ELR (cell line): ENCODE measurements around the gene PCYOX1L.

ENCODE experiments used
- DNase-seq: peaks from one replicate; pipeline ENCODE4 v3.0.0-alpha.2; 2015; ENCODE audit warnings: low read depth

Gene PCYOX1L, protein sequence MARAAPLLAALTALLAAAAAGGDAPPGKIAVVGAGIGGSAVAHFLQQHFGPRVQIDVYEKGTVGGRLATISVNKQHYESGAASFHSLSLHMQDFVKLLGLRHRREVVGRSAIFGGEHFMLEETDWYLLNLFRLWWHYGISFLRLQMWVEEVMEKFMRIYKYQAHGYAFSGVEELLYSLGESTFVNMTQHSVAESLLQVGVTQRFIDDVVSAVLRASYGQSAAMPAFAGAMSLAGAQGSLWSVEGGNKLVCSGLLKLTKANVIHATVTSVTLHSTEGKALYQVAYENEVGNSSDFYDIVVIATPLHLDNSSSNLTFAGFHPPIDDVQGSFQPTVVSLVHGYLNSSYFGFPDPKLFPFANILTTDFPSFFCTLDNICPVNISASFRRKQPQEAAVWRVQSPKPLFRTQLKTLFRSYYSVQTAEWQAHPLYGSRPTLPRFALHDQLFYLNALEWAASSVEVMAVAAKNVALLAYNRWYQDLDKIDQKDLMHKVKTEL

DNA sequence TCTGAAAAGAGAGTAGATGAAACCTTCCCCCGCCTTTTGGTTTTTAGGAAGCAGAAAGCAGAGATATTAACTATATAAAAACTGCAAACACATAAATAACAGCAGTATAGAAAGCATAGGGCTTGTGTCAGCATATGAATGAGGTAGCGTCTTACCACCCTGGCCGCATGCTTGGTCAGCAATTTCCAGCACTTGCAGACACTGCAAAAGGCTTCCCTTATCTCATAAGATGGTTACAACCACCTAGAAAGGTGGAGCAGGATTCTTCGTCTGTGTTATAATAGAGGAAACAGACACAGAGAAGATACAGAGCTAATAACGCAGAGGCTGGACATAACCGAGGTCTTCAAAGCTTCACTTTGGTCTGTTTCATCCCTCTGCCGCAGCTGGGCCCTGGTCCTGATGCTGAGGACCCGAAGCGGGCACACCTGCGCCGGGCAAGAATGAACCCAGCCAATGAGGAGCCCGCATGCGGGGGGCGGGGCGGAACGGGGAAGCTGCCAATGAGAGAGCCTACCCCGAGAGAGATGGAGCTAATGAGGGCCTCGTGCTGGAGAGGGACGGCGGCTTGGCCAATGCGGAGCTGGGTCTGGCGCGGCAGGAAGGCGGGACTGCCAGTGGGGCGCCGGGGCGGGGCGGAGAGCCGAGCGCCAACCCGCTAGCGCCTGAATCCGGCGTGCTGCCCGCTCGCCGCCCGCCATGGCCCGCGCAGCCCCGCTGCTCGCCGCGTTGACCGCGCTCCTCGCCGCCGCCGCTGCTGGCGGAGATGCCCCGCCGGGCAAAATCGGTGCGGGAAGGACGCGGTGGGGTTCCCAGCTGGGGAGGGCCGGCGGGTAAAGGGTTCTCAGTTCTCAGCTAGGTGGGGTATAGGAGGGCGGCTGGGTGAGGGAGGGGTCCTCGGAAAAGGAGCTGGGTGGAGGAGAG lies at the start of gene PCYOX1L:
Gene PCYOX1L (plus strand): TSS at position 677 of the 924 bp plus-strand sequence. CDS start 23 bp downstream, at position 700.
- peak; percentile 98 for DNase-seq

DNA sequence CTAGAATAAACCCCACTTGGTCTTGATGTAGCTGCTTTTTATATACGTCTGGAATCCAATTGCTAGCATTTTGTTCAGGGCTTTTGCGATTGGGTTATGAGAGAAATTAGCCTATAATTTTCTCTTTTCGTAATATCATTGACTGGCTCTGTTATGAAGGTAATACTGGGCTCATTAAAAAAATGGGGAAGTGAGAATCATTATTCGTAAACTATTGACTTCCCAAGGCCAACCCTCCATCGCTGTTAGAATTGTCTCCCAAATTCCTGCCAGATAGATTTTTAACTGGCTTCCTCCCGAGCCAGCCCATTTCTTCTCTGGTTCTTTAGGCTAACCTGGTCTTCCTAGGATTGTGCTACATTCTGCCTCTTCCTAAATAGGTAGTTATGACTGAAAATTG lies 48.5 kb upstream of the PCYOX1L start:
- DNase-seq, result no peak

DNA sequence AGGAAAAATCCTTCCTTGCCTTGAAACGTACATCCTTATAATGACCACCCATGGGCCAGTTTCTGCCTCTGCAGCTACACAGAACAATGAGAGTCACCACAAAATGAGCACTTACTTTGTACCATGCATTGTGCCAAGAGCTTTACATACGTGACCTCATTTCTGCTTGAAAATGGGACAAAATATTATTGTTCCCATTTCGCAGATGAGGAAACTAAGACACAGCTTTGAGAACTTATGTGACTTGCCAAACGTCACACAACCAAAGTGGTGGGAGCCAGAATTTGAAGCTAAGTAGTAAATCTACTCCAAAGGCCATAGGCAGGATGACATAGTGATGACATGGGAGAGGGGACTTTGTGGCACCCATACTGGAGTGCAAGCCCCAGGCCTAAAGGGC lies 47.4 kb upstream of the PCYOX1L start:
- no peak for DNase-seq

DNA sequence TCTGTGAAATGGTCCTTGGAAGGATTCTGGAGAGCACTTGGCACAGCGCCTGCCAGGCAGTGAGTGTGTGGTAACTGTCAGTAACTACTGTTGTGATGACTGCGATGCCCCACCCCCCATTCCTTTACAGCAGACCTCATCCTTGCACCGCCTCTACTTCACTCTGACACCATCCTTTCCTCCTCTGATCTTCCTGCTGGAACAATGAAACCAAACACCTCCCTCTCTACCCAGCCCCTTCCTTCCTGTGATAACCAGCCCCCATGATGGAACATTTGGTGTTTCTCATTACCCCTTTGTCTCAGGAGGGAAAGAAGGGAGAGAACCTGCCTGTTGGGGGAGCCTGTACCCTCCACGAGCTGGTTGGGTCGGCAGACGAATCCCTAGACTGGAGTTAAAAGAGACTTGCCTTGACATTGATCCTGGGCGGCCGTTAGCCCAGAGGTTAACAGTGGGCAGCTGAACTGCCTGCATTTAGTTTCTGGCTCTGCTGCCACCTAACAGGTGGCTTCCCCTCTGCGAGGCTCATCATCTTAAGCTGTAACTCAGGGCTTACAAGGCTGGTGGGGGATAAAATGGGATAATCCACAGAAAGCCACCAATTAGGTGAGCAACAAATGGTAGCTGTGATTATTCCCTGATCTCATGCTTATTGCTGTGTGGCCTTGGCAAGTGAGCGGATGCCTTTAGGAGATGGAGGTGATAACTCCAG lies 46.7 kb upstream of the PCYOX1L start:
- peak; percentile 45 for DNase-seq

DNA sequence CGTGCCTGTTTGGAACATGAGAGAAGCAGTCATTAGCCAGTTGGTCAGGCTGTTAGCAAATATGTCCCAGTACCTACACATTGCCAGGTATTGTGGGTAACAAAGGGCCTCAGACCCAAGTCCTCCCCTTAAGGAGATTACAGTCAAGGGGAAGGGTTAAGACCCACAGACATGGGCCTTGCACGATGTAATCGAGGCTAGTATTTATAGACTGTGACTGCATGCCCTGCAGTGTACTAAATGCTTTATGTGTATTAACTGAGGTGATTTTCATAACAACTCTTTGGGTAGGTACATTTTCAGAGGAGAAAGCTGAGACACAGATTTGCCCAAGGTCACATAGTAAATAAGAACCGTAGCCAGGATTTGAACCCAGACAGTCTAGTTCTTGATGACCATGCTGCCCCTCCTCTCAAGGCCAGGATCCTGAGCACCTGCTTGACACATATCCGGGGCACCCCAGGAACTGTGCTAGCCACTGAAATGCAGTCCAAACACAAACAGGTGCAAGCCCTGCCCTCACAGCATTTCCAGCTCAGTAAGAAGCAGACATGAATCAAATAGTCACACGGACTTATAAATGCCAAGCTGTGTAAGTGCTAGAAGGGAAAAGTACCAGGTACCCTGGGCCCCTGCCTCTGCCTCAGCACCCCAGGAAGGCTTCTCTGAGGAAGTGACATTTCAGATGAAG lies 44.5 kb upstream of the PCYOX1L start:
- DNase-seq, result no peak

DNA sequence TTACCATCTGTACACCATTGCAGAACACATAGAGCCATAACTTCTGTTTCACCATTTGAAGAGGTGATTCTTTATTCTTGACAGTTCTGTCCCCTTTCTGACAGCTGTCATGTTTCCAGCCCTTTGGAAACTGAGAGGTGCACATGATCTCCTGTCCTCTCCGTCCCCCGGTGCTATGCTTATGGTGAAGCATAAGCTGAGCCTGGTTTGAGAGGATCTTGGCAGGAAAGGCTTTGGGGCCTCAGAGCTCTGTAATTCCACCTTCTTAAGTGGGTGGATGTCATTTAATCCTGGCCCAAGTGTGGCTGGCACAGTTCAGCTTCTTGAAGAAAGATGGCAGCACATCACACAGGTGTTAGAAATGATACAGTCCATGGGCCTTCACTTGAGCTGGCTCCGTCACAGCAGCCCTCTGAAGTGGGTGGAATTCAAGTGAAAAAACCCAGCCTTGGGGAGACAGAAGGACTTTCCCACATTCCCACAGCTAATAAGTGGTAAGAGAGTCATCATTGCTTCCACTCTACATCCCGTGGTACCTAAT lies 43.2 kb upstream of the PCYOX1L start:
- no peak for DNase-seq

DNA sequence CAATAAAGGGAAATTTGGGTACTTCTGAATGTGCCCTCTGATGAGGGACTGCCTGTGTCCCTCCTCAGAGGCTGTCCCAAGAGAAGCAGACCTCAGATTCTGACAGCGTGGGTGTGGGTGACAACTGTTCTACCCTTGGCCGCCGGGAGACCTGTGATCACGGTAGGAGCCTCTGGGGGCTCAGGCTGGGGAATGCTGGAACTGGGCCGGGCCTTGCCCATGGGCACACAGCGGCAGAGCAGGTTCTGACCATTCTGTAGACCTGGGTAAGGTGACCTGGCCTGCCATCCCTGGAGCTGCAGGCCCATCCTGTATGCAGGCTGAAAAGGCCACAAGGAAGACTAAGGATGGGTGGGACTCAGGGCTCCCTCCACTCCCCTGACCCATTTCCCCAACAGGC lies 42.1 kb upstream of the PCYOX1L start:
- DNase-seq, result no peak

DNA sequence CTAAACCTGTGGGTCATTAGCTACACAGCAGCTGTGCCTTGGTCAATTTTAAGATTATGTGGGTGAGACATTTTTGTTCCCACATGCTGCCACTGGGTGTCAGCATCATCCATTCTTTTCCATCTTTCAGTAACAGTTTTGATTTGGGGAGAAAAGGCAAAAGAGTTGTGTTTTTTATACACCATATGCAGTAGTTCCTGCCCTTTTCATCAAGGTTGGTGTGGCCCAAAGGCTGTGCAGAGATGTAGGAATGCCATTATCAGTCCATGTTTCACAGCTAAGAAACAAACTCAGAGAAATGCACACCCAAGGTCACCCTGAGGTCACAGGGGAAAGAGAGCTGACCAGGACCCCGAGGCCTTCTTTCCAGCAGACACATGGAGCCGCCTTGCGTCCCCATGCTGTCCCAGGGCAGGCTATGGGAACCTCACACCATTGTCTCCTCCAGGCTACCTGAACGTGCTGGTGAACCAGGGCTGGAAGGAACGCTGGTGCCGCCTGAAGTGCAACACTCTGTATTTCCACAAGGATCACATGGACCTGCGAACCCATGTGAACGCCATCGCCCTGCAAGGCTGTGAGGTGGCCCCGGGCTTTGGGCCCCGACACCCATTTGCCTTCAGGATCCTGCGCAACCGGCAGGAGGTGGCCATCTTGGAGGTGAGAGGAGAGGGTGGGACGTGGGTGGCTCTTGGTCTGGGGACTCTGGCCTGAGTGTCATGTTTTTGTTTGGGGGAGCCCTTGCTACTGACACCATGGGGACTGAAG lies 40.4 kb upstream of the PCYOX1L start:
- peak; percentile 60 for DNase-seq

DNA sequence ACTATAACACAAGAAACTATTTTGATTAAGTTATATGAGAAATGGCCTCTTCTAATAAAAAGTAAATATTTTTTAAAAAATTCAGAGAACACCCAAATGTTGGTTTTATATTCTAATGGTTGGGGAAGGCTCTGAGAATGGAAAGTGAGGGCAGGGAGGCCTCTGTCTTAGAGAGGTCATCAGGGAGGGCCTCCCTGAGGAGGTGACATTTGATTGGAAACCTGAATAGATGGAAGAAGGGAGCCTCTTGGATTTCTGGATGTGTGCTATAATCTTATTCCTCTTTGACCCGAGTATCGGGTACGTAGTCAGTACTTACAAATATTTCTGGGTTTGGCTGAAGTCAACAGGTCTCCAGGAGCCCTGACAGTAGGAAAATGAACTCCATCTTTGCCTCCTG lies 38.7 kb upstream of the PCYOX1L start:
- DNase-seq, result no peak

DNA sequence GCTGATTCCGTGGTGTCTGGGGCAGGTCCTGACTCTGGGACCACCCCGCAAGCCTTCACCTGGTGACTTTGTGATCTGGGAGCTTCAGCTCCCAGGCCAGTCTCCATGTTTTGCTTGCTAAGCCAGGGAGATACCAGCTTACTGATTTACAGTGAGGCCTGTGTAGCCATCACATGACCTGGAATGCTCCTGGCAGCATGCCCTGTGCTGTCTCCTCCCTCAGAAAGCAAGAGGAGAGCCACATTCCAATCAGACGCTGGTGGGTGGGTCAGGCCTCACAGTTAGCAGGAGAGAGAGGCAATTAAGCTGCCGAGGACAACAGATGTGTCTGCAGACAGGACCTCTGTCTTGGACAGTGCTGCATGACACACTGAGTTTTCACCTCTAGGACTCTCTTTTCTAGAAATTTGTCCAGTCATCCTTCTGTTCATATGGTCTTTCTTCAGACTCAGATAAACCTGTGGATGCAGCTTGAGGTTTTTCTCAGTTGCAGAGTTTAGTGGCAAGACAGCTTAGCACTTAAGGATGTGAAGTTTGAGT lies 37.0 kb upstream of the PCYOX1L start:
- peak; percentile 89 for DNase-seq

DNA sequence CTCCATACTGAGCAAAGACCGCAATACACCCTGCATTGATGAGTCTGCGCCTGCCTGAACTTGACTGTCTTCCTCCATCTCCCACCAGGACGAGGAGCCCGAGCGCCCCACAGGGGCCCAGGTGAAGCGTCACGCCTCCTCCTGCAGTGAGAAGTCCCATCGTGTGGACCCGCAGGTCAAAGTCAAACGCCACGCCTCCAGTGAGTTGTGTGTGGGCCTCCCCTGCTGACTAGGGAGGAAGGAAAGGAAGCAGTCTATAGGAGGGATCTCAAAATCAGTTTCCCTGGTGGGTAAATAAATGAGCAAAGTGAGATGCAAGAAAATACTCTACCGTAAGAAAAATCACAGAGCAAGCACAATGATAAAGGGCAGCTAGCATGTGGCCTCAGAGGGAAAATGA lies 35.3 kb upstream of the PCYOX1L start:
- no peak for DNase-seq

DNA sequence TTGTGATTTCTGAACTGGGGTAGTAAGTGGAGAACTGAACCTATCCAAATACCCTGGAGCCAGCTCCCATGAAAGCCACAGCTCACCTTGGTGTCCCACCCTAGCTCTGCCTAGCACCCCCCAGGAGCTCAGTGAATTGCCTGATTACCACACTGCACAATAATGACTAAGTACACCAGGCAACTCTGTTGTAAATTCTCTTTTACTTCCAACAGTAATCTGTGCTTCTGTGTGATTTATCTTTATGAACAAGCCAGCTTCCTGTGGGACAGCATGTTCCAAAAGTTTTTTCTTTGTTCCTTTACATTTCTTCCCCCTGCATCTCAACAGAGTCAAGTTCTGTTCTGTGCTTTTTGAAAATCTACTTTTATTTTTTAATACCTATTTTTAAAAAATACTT lies 34.6 kb upstream of the PCYOX1L start:
- no peak for DNase-seq

DNA sequence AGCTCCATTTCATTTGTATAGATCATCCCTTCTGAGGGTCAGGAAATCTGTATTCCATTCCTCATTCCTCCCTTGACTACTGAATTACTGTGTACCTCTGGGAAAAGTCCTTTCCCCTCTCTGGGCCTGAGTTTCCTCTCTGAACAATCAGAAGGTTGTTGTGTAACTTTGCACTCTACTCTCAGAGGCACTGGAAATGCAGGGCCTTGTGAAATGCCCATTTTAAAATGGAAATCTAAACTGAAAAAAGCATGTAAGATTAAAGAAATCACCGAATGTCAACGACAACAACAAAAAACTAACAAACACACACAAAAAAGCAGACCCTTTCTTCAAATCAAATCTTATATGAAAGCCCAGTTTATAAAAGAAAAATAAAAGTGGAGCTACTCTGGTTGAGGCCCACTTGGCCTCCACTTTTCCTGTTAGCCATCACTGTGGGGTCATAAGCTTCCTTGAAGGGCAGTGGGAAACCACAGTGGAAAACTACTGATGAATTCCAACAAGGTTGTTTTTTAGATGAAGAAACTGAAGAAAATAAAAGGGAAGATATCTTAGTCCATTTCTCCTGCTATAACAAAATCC lies 34.1 kb upstream of the PCYOX1L start:
- no peak for DNase-seq

DNA sequence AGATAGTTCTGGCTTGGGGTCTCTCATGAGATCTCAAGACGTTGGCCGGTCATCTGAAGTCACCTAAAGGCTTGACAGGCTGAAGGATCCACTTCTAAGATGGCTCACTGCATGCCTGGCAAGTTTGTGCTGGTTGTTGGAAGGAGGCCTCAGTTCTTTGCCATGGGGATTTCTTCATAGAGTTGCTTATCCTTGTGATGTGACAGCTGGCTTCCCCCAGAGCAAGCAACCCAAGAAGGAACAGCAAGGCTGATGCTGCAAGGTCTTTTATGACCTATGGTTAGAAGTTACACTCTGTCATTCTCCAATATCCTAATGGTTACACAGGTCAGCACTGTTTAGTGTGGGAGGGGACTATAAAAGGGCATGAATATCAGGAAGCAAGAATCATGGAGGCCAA lies 33.2 kb upstream of the PCYOX1L start:
- DNase-seq, result no peak

DNA sequence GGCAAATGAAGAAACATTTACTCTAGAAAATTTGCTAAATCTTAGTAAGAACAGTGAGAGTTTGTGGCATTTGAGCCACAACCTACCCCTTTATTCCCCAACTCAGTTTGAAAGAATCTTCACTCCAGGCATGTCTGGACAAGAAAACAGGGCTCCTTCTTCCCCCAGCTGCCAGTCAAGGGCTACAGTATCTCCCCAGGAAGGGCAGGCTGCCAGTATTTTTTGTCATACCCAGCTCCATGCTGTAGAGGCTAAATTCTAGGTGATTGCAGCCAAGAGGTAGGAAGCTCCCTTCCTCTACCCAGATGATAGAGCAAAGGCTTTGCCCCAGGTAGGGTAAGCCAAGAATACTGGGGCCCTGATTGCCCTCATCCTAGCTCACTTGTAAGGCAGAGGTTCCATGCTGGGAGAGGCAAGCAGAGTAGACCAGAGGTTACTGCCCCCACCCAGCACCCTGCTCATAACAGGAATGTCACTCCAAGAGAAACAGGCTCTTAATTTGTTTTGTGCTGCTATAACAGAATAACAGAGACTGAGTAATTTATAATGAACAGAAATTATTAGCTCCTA lies 32.6 kb upstream of the PCYOX1L start:
- no peak for DNase-seq

DNA sequence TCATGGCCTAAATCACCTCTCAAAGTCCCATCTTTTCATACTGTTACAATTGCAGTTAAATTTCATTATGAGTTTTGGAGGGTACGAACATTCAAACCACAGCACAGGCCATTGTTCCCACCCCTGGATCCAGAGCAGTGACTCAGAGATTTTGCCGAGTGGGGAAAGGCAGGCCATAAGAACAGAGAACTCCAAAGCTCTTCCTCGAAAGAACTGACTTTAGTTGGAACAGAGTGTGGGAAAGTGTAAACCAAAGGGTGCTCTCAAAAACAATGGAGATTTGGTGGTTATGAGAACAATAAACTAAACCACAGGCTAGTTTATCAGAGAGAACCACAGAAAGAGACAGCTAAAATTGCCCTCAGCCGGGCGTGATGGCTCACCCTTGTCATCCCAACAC lies 32.0 kb upstream of the PCYOX1L start:
- no peak for DNase-seq

DNA sequence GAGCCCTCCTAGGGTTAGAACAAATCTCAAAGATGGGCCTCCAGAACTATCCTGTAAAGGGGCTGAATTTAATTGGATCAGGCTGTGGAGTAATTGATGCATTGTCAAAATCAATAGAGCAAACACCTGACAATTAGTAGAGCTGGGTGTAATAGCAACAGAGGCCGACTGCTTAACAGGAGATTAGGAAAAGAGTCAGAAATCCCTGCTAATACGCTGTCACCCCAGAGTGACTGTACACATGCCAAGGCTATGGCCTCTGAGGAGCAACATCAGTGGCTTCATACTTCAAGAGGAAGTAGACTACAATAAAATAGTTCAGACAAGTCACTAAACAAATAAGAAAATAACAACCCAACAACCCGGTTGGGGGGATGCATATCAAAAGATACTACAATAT lies 31.2 kb upstream of the PCYOX1L start:
- no peak for DNase-seq

DNA sequence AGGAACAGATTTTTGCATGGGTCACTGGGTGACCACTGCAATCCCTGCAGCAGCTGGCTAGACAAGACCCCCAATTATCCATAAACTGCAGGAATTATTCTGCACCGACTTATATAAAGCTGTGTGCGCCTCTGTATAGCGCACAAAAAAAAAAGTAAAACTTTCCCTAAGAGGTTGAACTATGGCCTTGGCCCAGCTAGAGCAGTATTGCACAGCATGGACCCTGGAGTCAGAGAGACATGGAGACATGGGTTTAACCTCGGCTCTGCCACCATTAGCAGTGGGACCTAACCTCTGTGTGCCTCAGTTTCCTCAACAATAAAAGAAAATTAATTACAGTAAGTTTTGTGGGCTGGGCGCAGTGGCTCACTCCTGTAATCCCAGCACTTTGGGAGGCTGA lies 29.7 kb upstream of the PCYOX1L start:
- no peak for DNase-seq

DNA sequence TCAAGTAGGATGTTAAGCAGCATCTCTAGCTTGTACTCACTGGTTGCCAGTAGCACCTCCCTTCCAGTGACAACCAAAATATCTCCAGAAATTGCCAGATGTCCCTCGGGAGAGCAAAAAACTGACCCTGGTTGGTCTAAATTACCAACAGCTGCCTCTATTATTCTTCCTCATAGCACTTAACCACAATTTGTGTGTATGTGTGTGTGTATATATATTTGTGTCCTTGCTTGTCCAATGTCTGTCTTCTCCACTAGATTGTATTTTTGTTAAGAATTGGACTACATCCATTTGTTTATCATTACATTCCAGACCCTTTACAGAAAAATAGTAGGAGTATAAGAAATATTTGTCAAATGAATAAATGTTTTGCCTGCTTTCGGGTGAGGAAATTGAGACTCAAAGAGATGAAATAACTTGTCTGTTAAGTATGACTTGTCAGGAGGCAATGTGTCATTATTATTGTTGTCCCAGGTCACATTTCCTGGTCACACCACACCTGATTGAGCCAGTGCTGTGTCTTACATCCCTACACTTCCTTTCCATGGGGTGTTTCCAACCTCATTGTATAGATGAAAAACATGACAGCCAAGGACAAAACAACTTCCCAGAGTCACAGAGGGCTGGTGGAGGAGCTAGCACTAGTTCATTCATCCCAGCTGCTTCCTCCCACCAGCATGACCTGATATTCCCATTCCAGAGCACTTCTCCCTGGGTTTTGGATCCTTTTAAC lies 24.0 kb upstream of the PCYOX1L start:
- DNase-seq, result no peak
